Breast epithelium (tissue), 3 donors: ENCODE data around the gene INS.

Experiments
- CTCF ChIP-seq, 3 donors: fragments of 450-650 bp; IDR thresholded peaks; one replicate each; pipeline ENCODE4 v1.5.1; 2016 to 2017; ENCODE audit warnings: antibody characterized with exemption in 3 of 3, mild to moderate bottlenecking in 3 of 3, moderate library complexity in 3 of 3
- POLR2AphosphoS5 ChIP-seq, 3 donors: sonication (generic); formaldehyde crosslinking; IDR thresholded peaks; one replicate each; pipeline ENCODE4 v1.6.1; 2017; ENCODE audit warnings: antibody characterized with exemption in 3 of 3

GRCh38 chr11:2163428-2163978, 2.5 kb upstream of the INS start:
- TF ChIP-seq CTCF (IDR thresholded peaks at IDR 0.05) (no peak), POLR2AphosphoS5 (IDR thresholded peaks at IDR 0.05) (no peak)
